Keratinocyte (primary cell): ENCODE measurements around the gene HOXC12.

Source experiments
- CTCF ChIP-seq, 3 experiments: IDR thresholded peaks in 1 of 3; conservative IDR thresholded peaks in 1 of 3; optimal IDR thresholded peaks in 1 of 3; 2 replicates in 2 of 3; 3 replicates in 1 of 3; pipeline versions ENCODE3 to v1.5.1; 2011; ENCODE audit warnings: low read length in 3 of 3, mild to moderate bottlenecking in 3 of 3, moderate library complexity in 2 of 3, control low read depth in 1 of 3, inconsistent platforms in 1 of 3; ENCODE audit not compliant: insufficient read depth in 2 of 3; ENCODE audit errors: extremely low read depth in 1 of 3
- EZH2 ChIP-seq: IDR thresholded peaks from one replicate; pipeline ENCODE4 v1.6.1; 2012; ENCODE audit warnings: inconsistent platforms, mild to moderate bottlenecking, low read length, moderate library complexity

GRCh38 chr12:53940443-53941014 is 14.2 kb upstream of the HOXC12 start:
- no peak for TF ChIP-seq CTCF (optimal IDR thresholded peaks at IDR 0.05 in 1 of 3, IDR thresholded peaks at IDR 0.05 in 1 of 3, conservative IDR thresholded peaks at IDR 0.05 in 1 of 3; ENCODE audit: extremely low read depth in 1 of 3, insufficient read depth in 2 of 3, low read length in 3 of 3)
- no peak for TF ChIP-seq EZH2
